Osteocyte (in vitro differentiated cells): Measurements from ENCODE around the gene MYH14. TPM values are rescaled to one million over a fixed set of nuclear protein-coding genes. Genes with fewer than 3 reads are reported as not detected.
"Not testable (repeated sequence)": the region's sequence is repeated elsewhere in the genome, so short reads cannot be mapped to it uniquely, and the experiment has no call there.

Experiments
- DNase-seq: peaks from one replicate; pipeline ENCODE4 v3.0.0; 2021; ENCODE audit warnings: mixed read lengths; ENCODE audit not compliant: unreplicated experiment; ENCODE audit errors: extremely low spot score
- H3K27ac Mint-ChIP-seq: one replicate; pipeline ENCODE4 v1.8.0; 2021; ENCODE audit warnings: mild to moderate bottlenecking, mixed read lengths; ENCODE audit not compliant: unreplicated experiment
- H3K27me3 Mint-ChIP-seq: one replicate; pipeline ENCODE4 v1.8.0; 2021; ENCODE audit warnings: mixed read lengths; ENCODE audit not compliant: unreplicated experiment
- H3K36me3 Mint-ChIP-seq: one replicate; pipeline ENCODE4 v1.8.0; 2021; ENCODE audit warnings: mixed read lengths; ENCODE audit not compliant: unreplicated experiment
- H3K4me1 Mint-ChIP-seq: one replicate; pipeline ENCODE4 v1.8.0; 2021; ENCODE audit warnings: mixed read lengths; ENCODE audit not compliant: unreplicated experiment
- H3K4me3 Mint-ChIP-seq: one replicate; pipeline ENCODE4 v1.8.0; 2021; ENCODE audit warnings: mild to moderate bottlenecking, moderate library complexity, mixed read lengths; ENCODE audit not compliant: unreplicated experiment
- H3K9me3 Mint-ChIP-seq: one replicate; pipeline ENCODE4 v1.8.0; 2021; ENCODE audit warnings: mixed read lengths; ENCODE audit not compliant: unreplicated experiment
- CTCF ChIP-seq: fragments of 200-600 bp; sonication (generic); IDR thresholded peaks from 2 replicates; pipeline ENCODE4 v1.5.0; 2021; ENCODE audit warnings: antibody characterized with exemption, mild to moderate bottlenecking, moderate library complexity
- total RNA-seq: library from RNA; stranded (reverse); gene quantifications from 2 replicates; pipeline ENCODE4 v1.2.1, GENCODE V29; 2021

MYH14 gene
- total RNA-seq, 1 donor from 2014 or later, result not detected

- Mint-ChIP-seq H3K9me3 (peaks cover 14% of the 10 kb centered on the region), H3K4me1 (no peaks in the 10 kb centered on the region), H3K4me3 (no peak overlapping the region), H3K27ac (no peak overlapping the region), H3K36me3 (no peaks in the 10 kb centered on the region), H3K27me3 (no peaks in the 10 kb centered on the region)
- DNase-seq, result no peak
- TF ChIP-seq CTCF, result no peak
These were observed 19.4 kb downstream of the MYH14 start for GRCh38 chr19:50222691-50223438.

GRCh38 chr19:50223439-50223716, 20.0 kb downstream of the MYH14 start:
- Mint-ChIP-seq H3K4me3 (no peak overlapping the region), H3K27ac (no peak overlapping the region), H3K9me3 (peaks cover 14% of the 10 kb centered on the region), H3K27me3 (no peaks in the 10 kb centered on the region), H3K36me3 (no peaks in the 10 kb centered on the region), H3K4me1 (no peaks in the 10 kb centered on the region)
- DNase-seq, result no peak
- TF ChIP-seq CTCF, result no peak

GRCh38 chr19:50224986-50225747, 21.7 kb downstream of the MYH14 start:
- DNase-seq, result no peak
- no peak overlapping the region for H3K4me3 Mint-ChIP-seq
- no peaks in the 10 kb centered on the region for H3K36me3 Mint-ChIP-seq
- TF ChIP-seq CTCF, result no peak
- H3K27me3 Mint-ChIP-seq, result no peaks in the 10 kb centered on the region
- no peaks in the 10 kb centered on the region for H3K4me1 Mint-ChIP-seq
- H3K9me3 Mint-ChIP-seq, result peaks cover 14% of the 10 kb centered on the region
- no peak overlapping the region for H3K27ac Mint-ChIP-seq

- Mint-ChIP-seq H3K4me3 (no peak overlapping the region), H3K36me3 (no peaks in the 10 kb centered on the region), H3K9me3 (peaks cover 14% of the 10 kb centered on the region), H3K27ac (no peak overlapping the region), H3K27me3 (no peaks in the 10 kb centered on the region), H3K4me1 (no peaks in the 10 kb centered on the region)
- no peak for DNase-seq
- TF ChIP-seq CTCF, result no peak
These were observed 23.1 kb downstream of the MYH14 start for GRCh38 chr19:50226536-50226935.

GRCh38 chr19:50228153-50228552, 24.7 kb downstream of the MYH14 start:
- H3K36me3 Mint-ChIP-seq, H3K27ac Mint-ChIP-seq, H3K9me3 Mint-ChIP-seq, DNase-seq, H3K4me3 Mint-ChIP-seq, H3K4me1 Mint-ChIP-seq, H3K27me3 Mint-ChIP-seq: not testable (repeated sequence)
